ENCODE data around the gene COA6.

- TF ChIP-seq POLR2AphosphoS5 (IDR thresholded peaks at IDR 0.05; ENCODE audit: low read depth, low read length) (no peak), PAX5 (IDR thresholded peaks at IDR 0.05; ENCODE audit: insufficient read depth, low read length, severe bottlenecking) (no peak), TAF1 (IDR thresholded peaks at IDR 0.05; ENCODE audit: low read depth, low read length) (no peak), POU2F2 (IDR thresholded peaks at IDR 0.05; ENCODE audit: low read depth, low read length) (no peak)
Measured at GRCh38 chr1:234397732-234398131, 24.5 kb downstream of the COA6 start.

Measured in GM12891 (cell line).